Lower lobe of right lung (tissue), 2 donors: Measurements from ENCODE around the gene SRRM5. TPM values are rescaled to one million over a fixed set of nuclear protein-coding genes. Genes with fewer than 3 reads are reported as not detected.

ENCODE experiments used
- ATAC-seq, 2 donors: fragments of 200-7000 bp; cut with Tn5 transposase; one replicate each; pipeline ENCODE4 v1.9.1; 2020 to 2022; ENCODE audit warnings: mild to moderate bottlenecking in 2 of 2, moderate library complexity in 2 of 2
- DNase-seq: peaks from one replicate; pipeline ENCODE4 v3.0.0-alpha.2; 2020
- H3K27ac ChIP-seq: fragments of 200-600 bp; one replicate; pipeline ENCODE4 v1.8.0; 2022
- H3K27me3 ChIP-seq: fragments of 200-600 bp; one replicate; pipeline ENCODE4 v1.8.0; 2022; ENCODE audit warnings: low read depth
- H3K36me3 ChIP-seq: fragments of 200-600 bp; one replicate; pipeline ENCODE4 v1.8.0; 2022; ENCODE audit warnings: mild to moderate bottlenecking
- H3K4me1 ChIP-seq: fragments of 200-600 bp; one replicate; pipeline ENCODE4 v1.8.0; 2022
- H3K4me3 ChIP-seq: fragments of 200-600 bp; one replicate; pipeline ENCODE4 v1.8.0; 2022; ENCODE audit warnings: mild to moderate bottlenecking
- H3K9me3 ChIP-seq: fragments of 200-600 bp; one replicate; pipeline ENCODE4 v1.8.0; 2022
- intact Hi-C: fragments of 100-400 bp; cut with DNase I; formaldehyde crosslinking; loops from one replicate; pipeline ENCODE4 v1.11.0; 2022
- long read RNA-seq: library from polyadenylated mRNA; unstranded; transcript quantifications from one replicate; pipeline ENCODE4 v2.0.0, GENCODE V29; 2021
- total RNA-seq: library from RNA; stranded (reverse); fragmentation: NEBNext Ultra II Directional; extraction: Animal tissue kit (Norgen Biotek cat#: 25700); gene quantifications from one replicate; pipeline ENCODE4 v1.2.1, GENCODE V29; 2021
- TF ChIP-seq, protein P1 (sequence below): fragments of 200-600 bp; IDR thresholded peaks from one replicate; pipeline ENCODE4 v1.8.0; 2022; ENCODE audit warnings: antibody characterized with exemption, mild to moderate bottlenecking
- donor health status: DM: no; HTN: yes; CAD: no; lungs with severe emphysema.

SRRM5 gene
- total RNA-seq = 0.24 TPM
- long read RNA-seq, partial matches to known transcripts = 0 of 1 reads
- long read RNA-seq, other reads (novel, unspliced or antisense) = 1 of 1 reads

- intact Hi-C loops = no loop called here
- H3K27me3 ChIP-seq = no peaks in the 10 kb centered on the region
- H3K4me3 ChIP-seq = no peak within 1 kb of the TSS
- no peaks in the 10 kb centered on the region for H3K9me3 ChIP-seq
- ATAC-seq = no peak
- TF ChIP-seq, protein P1, sequence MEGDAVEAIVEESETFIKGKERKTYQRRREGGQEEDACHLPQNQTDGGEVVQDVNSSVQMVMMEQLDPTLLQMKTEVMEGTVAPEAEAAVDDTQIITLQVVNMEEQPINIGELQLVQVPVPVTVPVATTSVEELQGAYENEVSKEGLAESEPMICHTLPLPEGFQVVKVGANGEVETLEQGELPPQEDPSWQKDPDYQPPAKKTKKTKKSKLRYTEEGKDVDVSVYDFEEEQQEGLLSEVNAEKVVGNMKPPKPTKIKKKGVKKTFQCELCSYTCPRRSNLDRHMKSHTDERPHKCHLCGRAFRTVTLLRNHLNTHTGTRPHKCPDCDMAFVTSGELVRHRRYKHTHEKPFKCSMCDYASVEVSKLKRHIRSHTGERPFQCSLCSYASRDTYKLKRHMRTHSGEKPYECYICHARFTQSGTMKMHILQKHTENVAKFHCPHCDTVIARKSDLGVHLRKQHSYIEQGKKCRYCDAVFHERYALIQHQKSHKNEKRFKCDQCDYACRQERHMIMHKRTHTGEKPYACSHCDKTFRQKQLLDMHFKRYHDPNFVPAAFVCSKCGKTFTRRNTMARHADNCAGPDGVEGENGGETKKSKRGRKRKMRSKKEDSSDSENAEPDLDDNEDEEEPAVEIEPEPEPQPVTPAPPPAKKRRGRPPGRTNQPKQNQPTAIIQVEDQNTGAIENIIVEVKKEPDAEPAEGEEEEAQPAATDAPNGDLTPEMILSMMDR = no peak
- no peak within 1 kb of the TSS for H3K27ac ChIP-seq
- no peaks in the 10 kb centered on the region for H3K4me1 ChIP-seq
- DNase-seq = no peak
- peaks cover 21% of the 10 kb centered on the region for H3K36me3 ChIP-seq
These were observed at the start of gene SRRM5 for GRCh38 chr19:43611788-43612187. SRRM5 (plus strand) TSS chr19:43612088; CDS start chr19:43612122, 34 bp downstream.

DNA sequence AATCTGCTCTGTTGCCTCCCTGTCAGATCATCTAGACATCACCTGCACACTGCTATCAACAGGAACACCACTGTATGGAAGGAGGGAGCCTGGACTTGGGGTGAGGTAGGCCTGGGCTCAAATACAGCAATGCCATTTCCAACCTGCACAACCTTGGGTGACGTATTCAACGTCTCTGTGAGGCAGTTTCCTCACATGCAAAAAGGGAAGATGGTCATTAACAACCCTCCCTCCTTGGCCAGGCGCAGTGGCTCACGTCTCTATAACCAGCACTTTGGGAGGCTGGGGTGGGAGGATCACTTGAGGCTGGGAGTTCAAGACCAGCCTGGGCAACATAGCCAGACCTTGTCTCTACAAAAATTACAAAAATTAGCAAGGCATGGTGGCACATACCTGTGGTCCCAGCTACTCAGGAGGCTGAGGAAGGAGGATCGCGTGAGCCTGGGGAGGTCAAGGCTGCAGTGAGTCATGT, 49.6 kb upstream of the SRRM5 start:
- intact Hi-C loops = no loop called here
- ATAC-seq = peak in 1 of 2 donors; percentile 27
- DNase-seq = no peak
- Histone ChIP-seq H3K27ac (peak overlapping the region; percentile 80), H3K36me3 (peaks cover 46% of the 10 kb centered on the region), H3K4me1 (peaks cover 27% of the 10 kb centered on the region), H3K9me3 (no peaks in the 10 kb centered on the region), H3K27me3 (no peaks in the 10 kb centered on the region), H3K4me3 (no peak overlapping the region)
- TF ChIP-seq, protein P1 = no peak

GRCh38 chr19:43562698-43563241, 49.1 kb upstream of the SRRM5 start:
- H3K27me3 ChIP-seq = no peaks in the 10 kb centered on the region
- TF ChIP-seq, protein P1 = no peak
- peaks cover 26% of the 10 kb centered on the region for H3K4me1 ChIP-seq
- DNase-seq (peak; percentile 88), ATAC-seq (peak; percentile 87 to 88)
- H3K36me3 ChIP-seq = peaks cover 44% of the 10 kb centered on the region
- peak overlapping the region; percentile 80 for H3K27ac ChIP-seq
- H3K4me3 ChIP-seq = no peak overlapping the region
- intact Hi-C loops = no loop called here
- H3K9me3 ChIP-seq = no peaks in the 10 kb centered on the region

DNA sequence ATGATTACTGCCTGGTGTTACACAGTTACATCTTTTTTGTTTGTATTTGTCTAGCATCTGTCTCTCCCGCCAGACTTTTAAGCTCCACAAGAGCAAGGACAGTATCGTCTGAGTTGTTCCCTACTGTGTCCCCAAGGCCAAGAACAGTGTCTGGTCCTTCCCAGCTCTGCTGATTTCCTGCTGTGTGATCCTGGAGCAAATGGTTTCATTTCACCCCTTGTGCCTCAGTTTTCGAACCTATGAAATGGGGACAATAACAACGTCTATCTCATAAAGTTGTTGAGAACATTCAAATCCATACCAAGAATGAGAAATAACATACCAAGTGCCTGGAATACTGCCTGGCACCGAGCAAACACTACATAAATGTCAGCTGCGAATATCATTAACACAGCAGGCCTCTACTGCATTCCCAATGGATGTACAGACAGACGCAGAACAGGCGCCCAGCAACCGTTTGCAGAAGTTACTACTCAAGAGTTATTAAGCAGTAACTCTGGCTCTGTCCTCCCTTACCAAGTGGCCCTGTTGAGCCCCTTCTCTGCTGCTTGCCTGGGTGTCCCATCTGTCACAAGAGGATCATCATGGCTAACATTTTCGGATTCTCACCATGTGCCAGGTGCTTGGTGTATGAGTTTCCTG, 48.0 kb upstream of the SRRM5 start:
- no peaks in the 10 kb centered on the region for H3K9me3 ChIP-seq
- peak overlapping the region; percentile 80 for H3K27ac ChIP-seq
- peaks cover 36% of the 10 kb centered on the region for H3K36me3 ChIP-seq
- peaks cover 22% of the 10 kb centered on the region for H3K4me1 ChIP-seq
- intact Hi-C loops = no loop called here
- no peaks in the 10 kb centered on the region for H3K27me3 ChIP-seq
- DNase-seq = no peak
- TF ChIP-seq, protein P1 = no peak
- H3K4me3 ChIP-seq = no peak overlapping the region
- ATAC-seq = no peak

DNA sequence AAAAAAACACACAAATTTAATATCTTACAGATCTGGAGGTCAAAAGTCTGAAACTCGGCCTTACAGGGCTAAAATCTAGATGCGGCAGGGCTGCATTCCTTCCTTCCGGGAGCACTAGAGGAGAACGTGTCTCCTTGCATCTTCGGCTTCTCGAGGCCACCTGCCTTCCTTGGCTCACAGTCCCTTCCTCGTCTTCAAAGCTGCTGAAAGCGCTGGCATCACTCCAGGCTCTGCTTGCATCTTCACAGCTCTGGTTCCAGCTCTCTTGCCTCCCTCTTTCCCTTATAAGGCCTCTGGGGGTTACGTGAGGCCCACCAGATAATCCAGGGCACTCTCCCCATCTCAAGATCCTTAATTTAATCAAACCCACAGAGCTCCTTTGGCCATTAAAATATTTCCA, 47.1 kb upstream of the SRRM5 start:
- no peaks in the 10 kb centered on the region for H3K27me3 ChIP-seq
- peaks cover 32% of the 10 kb centered on the region for H3K36me3 ChIP-seq
- H3K27ac ChIP-seq = no peak overlapping the region
- ATAC-seq (no peak), DNase-seq (no peak)
- no peak overlapping the region for H3K4me3 ChIP-seq
- intact Hi-C loops = no loop called here
- TF ChIP-seq, protein P1 = no peak
- H3K4me1 ChIP-seq = peaks cover 22% of the 10 kb centered on the region
- no peaks in the 10 kb centered on the region for H3K9me3 ChIP-seq
